Fibroblast of villous mesenchyme (primary cell): ENCODE measurements around the gene GPATCH1. TPM values are rescaled to one million over a fixed set of nuclear protein-coding genes. Genes with fewer than 3 reads are reported as not detected.
A peak's percentile ranks its signal among the peaks of the same experiment; 100 is the strongest.
"Not testable (repeated sequence)": the region's sequence is repeated elsewhere in the genome, so short reads cannot be mapped to it uniquely, and the experiment has no call there.

ENCODE experiments used
- DNase-seq: peaks from one replicate; pipeline ENCODE4 v3.0.0-alpha.2; 2010; ENCODE audit warnings: low read depth
- H3K4me3 ChIP-seq: 2 replicates; pipeline ENCODE4 v1.5.1; 2011; ENCODE audit warnings: low read depth, mild to moderate bottlenecking, low read length
- CTCF ChIP-seq: IDR thresholded peaks from 2 replicates; pipeline ENCODE4 v1.5.1; 2012; ENCODE audit warnings: low read depth, mild to moderate bottlenecking, low read length; ENCODE audit not compliant: insufficient read depth
- total RNA-seq: library from RNA; depleted of rRNA; stranded (reverse); fragments of >200 nt; gene quantifications from 2 replicates; pipeline ENCODE4 v1.2.3, GENCODE V29; 2012

Gene GPATCH1, protein sequence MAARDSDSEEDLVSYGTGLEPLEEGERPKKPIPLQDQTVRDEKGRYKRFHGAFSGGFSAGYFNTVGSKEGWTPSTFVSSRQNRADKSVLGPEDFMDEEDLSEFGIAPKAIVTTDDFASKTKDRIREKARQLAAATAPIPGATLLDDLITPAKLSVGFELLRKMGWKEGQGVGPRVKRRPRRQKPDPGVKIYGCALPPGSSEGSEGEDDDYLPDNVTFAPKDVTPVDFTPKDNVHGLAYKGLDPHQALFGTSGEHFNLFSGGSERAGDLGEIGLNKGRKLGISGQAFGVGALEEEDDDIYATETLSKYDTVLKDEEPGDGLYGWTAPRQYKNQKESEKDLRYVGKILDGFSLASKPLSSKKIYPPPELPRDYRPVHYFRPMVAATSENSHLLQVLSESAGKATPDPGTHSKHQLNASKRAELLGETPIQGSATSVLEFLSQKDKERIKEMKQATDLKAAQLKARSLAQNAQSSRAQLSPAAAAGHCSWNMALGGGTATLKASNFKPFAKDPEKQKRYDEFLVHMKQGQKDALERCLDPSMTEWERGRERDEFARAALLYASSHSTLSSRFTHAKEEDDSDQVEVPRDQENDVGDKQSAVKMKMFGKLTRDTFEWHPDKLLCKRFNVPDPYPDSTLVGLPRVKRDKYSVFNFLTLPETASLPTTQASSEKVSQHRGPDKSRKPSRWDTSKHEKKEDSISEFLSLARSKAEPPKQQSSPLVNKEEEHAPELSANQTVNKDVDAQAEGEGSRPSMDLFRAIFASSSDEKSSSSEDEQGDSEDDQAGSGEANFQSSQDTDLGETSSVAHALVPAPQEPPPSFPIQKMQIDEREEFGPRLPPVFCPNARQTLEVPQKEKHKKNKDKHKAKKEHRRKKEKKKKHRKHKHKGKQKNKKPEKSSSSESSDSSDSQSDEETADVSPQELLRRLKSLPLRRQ
- 7.8 and 8.1 TPM in 2 replicates for total RNA-seq

- peak within 1 kb of the TSS; percentile 80 for H3K4me3 ChIP-seq
- TF ChIP-seq CTCF: no peak
- peak; percentile 87 for DNase-seq
Measured at GRCh38 chr19:33080761-33081681, at the start of gene GPATCH1. TSS of gene GPATCH1 (plus strand) at chr19:33081181. CDS start at chr19:33081194, 13 bp downstream.

GRCh38 chr19:33032218-33032781, 48.7 kb upstream of the GPATCH1 start:
- DNase-seq: peak; percentile 4
- no peak for TF ChIP-seq CTCF
- no peak overlapping the region for H3K4me3 ChIP-seq

DNA sequence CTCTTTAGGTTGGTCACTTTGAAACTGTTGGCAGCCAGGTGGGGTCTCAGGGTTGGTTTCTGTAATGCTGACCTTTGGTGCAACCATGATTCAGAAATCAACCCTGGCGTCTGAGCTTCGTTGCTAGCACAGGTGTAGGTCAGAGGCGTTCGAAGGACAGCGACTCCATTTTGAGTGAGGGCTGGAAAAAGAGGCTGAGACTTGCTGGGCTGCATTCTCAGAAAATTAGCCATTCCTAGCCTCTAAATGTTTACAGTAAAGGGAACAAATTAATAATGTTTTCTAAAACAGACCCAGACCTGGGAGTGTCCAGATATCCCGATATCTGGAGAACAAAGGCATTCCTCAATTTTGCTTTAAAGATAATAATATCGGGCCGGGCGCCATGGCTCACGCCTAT, 45.5 kb upstream of the GPATCH1 start:
- H3K4me3 ChIP-seq: no peak overlapping the region
- DNase-seq: no peak
- TF ChIP-seq CTCF: no peak

GRCh38 chr19:33036370-33037167, 44.4 kb upstream of the GPATCH1 start:
- H3K4me3 ChIP-seq, DNase-seq: not testable (repeated sequence)

GRCh38 chr19:33037168-33038025, 43.6 kb upstream of the GPATCH1 start:
- DNase-seq, H3K4me3 ChIP-seq: not testable (repeated sequence)

GRCh38 chr19:33039108-33039599, 41.8 kb upstream of the GPATCH1 start:
- TF ChIP-seq CTCF: no peak
- DNase-seq: no peak
- no peak overlapping the region for H3K4me3 ChIP-seq
